Spleen (tissue), 7 donors: ENCODE results near the gene THSD7A.

Source experiments
- CTCF ChIP-seq, 11 experiments: fragments of 200-600 bp in 7 of 11; fragments of 450-650 bp in 4 of 11; sonication (generic) in 4 of 11; IDR thresholded peaks in 8 of 11; conservative IDR thresholded peaks in 3 of 11; 1 replicate in 7 of 11; 2 replicates in 4 of 11; pipeline versions ENCODE4 v1.4.0 to v1.8.0; 2016 to 2021; ENCODE audit warnings: antibody characterized with exemption in 11 of 11, inconsistent platforms in 4 of 11, mild to moderate bottlenecking in 1 of 11
- POLR2AphosphoS5 ChIP-seq, 3 donors: sonication (generic); formaldehyde crosslinking; IDR thresholded peaks; one replicate each; pipeline ENCODE4 v1.5.1; 2017; ENCODE audit warnings: antibody characterized with exemption in 3 of 3
- donor health status: DM: no; HTN: no; CAD: no; lungs with moderate emphysema.
- donor health status: DM: no; HTN: no; CAD: no.
- donor health status: DM: no; HTN: no; CAD: no.

- no peak for TF ChIP-seq CTCF (IDR thresholded peaks at IDR 0.05 in 8 of 11, conservative IDR thresholded peaks at IDR 0.05 in 3 of 11)
- TF ChIP-seq POLR2AphosphoS5 (IDR thresholded peaks at IDR 0.05): no peak
Observed at GRCh38 chr7:11703829-11704228, 128.2 kb downstream of the THSD7A start.
